Natural killer cell (primary cell): Measurements from ENCODE around the gene NSUN6. TPM values are rescaled to one million over a fixed set of nuclear protein-coding genes. Genes with fewer than 3 reads are reported as not detected.
"Not testable (repeated sequence)": the region's sequence is repeated elsewhere in the genome, so short reads cannot be mapped to it uniquely, and the experiment has no call there.

Experiments
- ATAC-seq, 3 donors: fragments of 150-1000 bp in 2 of 3; fragments of 200-7000 bp in 1 of 3; cut with Tn5 transposase; 1 replicate in 1 of 3; 2 replicates in 2 of 3; pipeline ENCODE4 v1.10.0; 2021; ENCODE audit warnings: mild to moderate bottlenecking in 2 of 3, moderate library complexity in 2 of 3
- DNase-seq, 2 donors: peaks; one replicate each; pipeline versions ENCODE4 v3.0.0 to v3.0.0-alpha.2; 2013 to 2021; ENCODE audit warnings: mixed read lengths in 1 of 2
- H3K27ac ChIP-seq: one replicate; pipeline ENCODE4 v1.5.1; 2013; ENCODE audit warnings: mild to moderate bottlenecking, low read length
- H3K27me3 ChIP-seq: one replicate; pipeline ENCODE4 v1.6.1; 2013; ENCODE audit warnings: low read length; ENCODE audit not compliant: control insufficient read depth, insufficient read depth
- H3K36me3 ChIP-seq: one replicate; pipeline ENCODE4 v1.6.1; 2013; ENCODE audit warnings: low read length; ENCODE audit not compliant: control insufficient read depth, insufficient read depth
- H3K4me1 ChIP-seq: one replicate; pipeline ENCODE4 v1.6.1; 2013; ENCODE audit warnings: low read length; ENCODE audit not compliant: control insufficient read depth, insufficient read depth
- H3K4me3 ChIP-seq: one replicate; pipeline ENCODE4 v1.5.1; 2013; ENCODE audit warnings: low read length
- H3K9me3 ChIP-seq: one replicate; pipeline ENCODE4 v1.6.1; 2013; ENCODE audit warnings: low read length; ENCODE audit not compliant: control insufficient read depth, insufficient read depth
- H3K27ac Mint-ChIP-seq, 2 donors: one replicate each; pipeline ENCODE4 v1.8.0; 2022; ENCODE audit warnings: mild to moderate bottlenecking in 2 of 2, mixed read lengths in 2 of 2, moderate library complexity in 1 of 2
- H3K27me3 Mint-ChIP-seq, 2 donors: one replicate each; pipeline ENCODE4 v1.8.0; 2022; ENCODE audit warnings: low read depth in 2 of 2, mixed read lengths in 2 of 2
- H3K36me3 Mint-ChIP-seq: one replicate; pipeline ENCODE4 v1.8.0; 2022; ENCODE audit warnings: mixed read lengths
- H3K4me1 Mint-ChIP-seq, 2 donors: one replicate each; pipeline ENCODE4 v1.8.0; 2022; ENCODE audit warnings: mixed read lengths in 2 of 2
- H3K4me3 Mint-ChIP-seq: one replicate; pipeline ENCODE4 v1.8.0; 2022; ENCODE audit warnings: mild to moderate bottlenecking, moderate library complexity, mixed read lengths
- H3K9me3 Mint-ChIP-seq, 2 donors: one replicate each; pipeline ENCODE4 v1.8.0; 2022; ENCODE audit warnings: mixed read lengths in 2 of 2
- WGBS: methylation state at CpG from one replicate; pipeline ENCODE4 v1.1.7; 2013; ENCODE audit warnings: missing lambda C conversion rate; ENCODE audit not compliant: insufficient coverage; 5-methylcytosine and 5-hydroxymethylcytosine counted together
- intact Hi-C: fragments of 100-400 bp; cut with micrococcal nuclease; formaldehyde crosslinking; loops from one replicate; pipeline ENCODE4 v1.14.2; 2022
- total RNA-seq, 4 donors: library from RNA; stranded (reverse); fragments of 120-200 nt in 1 of 4; gene quantifications; one replicate each; pipeline versions ENCODE4 v1.2.3 to v1.2.4, GENCODE V29; 2013 to 2022
- TF ChIP-seq, protein P1 (sequence below): fragments of 200-600 bp; IDR thresholded peaks from one replicate; pipeline ENCODE4 v1.8.0; 2022; ENCODE audit warnings: antibody characterized with exemption

The NSUN6 gene
- total RNA-seq, 3 donors from 2014 or later (not counting 1 experiment from before 2014, with no cell fraction given), result 25.7 to 36.9 (median 26.4) TPM

DNA sequence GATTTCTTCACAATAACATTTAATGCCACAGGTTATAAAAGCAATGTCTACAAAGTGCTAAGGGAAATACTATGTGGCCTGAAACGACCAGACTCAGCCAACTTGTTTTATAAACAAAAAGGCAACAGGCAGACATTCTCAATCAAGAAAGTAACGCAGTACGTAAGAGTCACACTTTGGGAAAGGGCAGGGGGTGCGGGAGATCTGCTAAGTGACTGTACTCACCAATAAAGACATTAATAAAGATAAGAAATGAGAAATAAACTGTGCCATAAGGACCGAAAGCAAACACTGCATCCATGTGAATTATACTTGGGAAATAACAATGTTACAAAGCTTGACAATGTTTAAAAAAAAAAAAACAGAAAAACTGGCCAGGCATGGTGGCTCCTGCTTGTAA is 25.5 kb downstream of the NSUN6 start:
- H3K9me3 Mint-ChIP-seq, result no peaks in the 10 kb centered on the region
- peak overlapping the region; percentile 97 for H3K4me3 Mint-ChIP-seq
- WGBS, result 92% methylated on average over 2 of the region's 5 CpGs
- Histone ChIP-seq H3K4me3 (no peak overlapping the region), H3K9me3 (no peaks in the 10 kb centered on the region), H3K4me1 (no peaks in the 10 kb centered on the region), H3K27ac (no peak overlapping the region), H3K36me3 (peaks cover 9% of the 10 kb centered on the region), H3K27me3 (no peaks in the 10 kb centered on the region)
- ATAC-seq (no peak), DNase-seq (no peak)
- TF ChIP-seq, protein P1, sequence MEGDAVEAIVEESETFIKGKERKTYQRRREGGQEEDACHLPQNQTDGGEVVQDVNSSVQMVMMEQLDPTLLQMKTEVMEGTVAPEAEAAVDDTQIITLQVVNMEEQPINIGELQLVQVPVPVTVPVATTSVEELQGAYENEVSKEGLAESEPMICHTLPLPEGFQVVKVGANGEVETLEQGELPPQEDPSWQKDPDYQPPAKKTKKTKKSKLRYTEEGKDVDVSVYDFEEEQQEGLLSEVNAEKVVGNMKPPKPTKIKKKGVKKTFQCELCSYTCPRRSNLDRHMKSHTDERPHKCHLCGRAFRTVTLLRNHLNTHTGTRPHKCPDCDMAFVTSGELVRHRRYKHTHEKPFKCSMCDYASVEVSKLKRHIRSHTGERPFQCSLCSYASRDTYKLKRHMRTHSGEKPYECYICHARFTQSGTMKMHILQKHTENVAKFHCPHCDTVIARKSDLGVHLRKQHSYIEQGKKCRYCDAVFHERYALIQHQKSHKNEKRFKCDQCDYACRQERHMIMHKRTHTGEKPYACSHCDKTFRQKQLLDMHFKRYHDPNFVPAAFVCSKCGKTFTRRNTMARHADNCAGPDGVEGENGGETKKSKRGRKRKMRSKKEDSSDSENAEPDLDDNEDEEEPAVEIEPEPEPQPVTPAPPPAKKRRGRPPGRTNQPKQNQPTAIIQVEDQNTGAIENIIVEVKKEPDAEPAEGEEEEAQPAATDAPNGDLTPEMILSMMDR, result no peak
- H3K27me3 Mint-ChIP-seq, result no peaks in the 10 kb centered on the region
- intact Hi-C loops, result no loop called here
- peaks cover 12 to 18% of the 10 kb centered on the region in 2 donors for H3K4me1 Mint-ChIP-seq
- no peaks in the 10 kb centered on the region for H3K36me3 Mint-ChIP-seq
- peak overlapping the region in 1 of 2 donors; percentile 73 for H3K27ac Mint-ChIP-seq

DNA sequence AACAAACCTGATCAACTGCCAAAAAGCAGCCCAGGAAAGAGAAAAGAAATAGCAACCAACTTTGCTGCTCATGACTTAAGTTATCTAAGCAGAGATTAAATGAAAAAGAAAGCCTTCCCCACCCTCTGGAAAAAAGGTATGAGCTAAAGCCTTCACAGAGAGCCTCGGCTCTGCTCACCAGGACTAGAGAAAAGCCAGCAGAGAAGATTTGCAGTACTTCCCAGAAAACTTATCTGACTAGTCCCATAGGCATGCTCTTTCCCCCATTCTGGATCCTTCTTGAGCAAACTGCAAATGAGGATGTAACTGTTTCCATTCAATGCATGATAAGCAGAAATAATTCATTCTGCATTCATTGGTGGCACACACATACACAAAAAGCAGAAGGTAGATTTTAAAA is 27.7 kb downstream of the NSUN6 start:
- H3K4me1 ChIP-seq, H3K4me3 ChIP-seq, intact Hi-C loops, H3K27ac ChIP-seq, ATAC-seq, DNase-seq, H3K9me3 ChIP-seq, H3K4me3 Mint-ChIP-seq, H3K27me3 ChIP-seq, H3K36me3 Mint-ChIP-seq, H3K27me3 Mint-ChIP-seq, H3K9me3 Mint-ChIP-seq, H3K27ac Mint-ChIP-seq: not testable (repeated sequence)
- H3K36me3 ChIP-seq, result peaks cover 11% of the 10 kb centered on the region
- H3K4me1 Mint-ChIP-seq, result peaks cover 12 to 18% of the 10 kb centered on the region in 2 donors
- 100% methylated on average over 1 of the region's 1 CpG for WGBS

- ATAC-seq (no peak), DNase-seq (no peak)
- Mint-ChIP-seq H3K36me3 (peaks cover 5% of the 10 kb centered on the region), H3K9me3 (no peaks in the 10 kb centered on the region), H3K4me3 (no peak overlapping the region), H3K27me3 (no peaks in the 10 kb centered on the region), H3K4me1 (no peaks in the 10 kb centered on the region), H3K27ac (no peak overlapping the region)
- H3K9me3 ChIP-seq, result no peaks in the 10 kb centered on the region
- TF ChIP-seq, protein P1, result no peak
- no peak overlapping the region for H3K27ac ChIP-seq
- H3K4me3 ChIP-seq, result no peak overlapping the region
- H3K36me3 ChIP-seq, result peaks cover 13% of the 10 kb centered on the region
- intact Hi-C loops, result no loop called here
- no peaks in the 10 kb centered on the region for H3K4me1 ChIP-seq
- no peaks in the 10 kb centered on the region for H3K27me3 ChIP-seq
Observed at GRCh38 chr10:18620856-18621255, 30.5 kb downstream of the NSUN6 start.

DNA sequence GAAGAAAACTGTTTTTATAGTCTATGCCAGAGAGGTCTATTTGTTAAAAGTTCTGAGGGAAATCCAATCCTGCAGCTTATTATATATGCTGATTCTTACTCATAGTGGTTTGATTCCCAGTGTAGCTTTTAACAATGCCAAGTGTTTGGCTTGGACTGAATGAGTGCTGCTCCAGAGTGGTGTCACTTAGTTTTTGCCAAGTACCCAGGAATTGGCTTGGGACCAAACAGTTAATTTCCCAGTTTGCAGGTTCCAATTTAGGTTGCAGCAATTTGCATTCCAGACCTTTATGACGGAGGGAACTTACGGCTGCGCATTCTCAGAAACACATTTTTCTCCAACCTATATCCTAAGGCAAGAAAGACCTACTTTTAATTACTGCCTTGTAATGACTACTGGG is 32.4 kb downstream of the NSUN6 start:
- H3K36me3 ChIP-seq, result peaks cover 17% of the 10 kb centered on the region
- no peaks in the 10 kb centered on the region for H3K27me3 ChIP-seq
- Mint-ChIP-seq H3K27me3 (no peaks in the 10 kb centered on the region), H3K4me3 (no peak overlapping the region), H3K27ac (no peak overlapping the region), H3K36me3 (peaks cover 5% of the 10 kb centered on the region), H3K4me1 (no peaks in the 10 kb centered on the region), H3K9me3 (no peaks in the 10 kb centered on the region)
- ATAC-seq, result no peak
- H3K9me3 ChIP-seq, result no peaks in the 10 kb centered on the region
- no peaks in the 10 kb centered on the region for H3K4me1 ChIP-seq
- TF ChIP-seq, protein P1, result no peak
- H3K27ac ChIP-seq, result no peak overlapping the region
- 95% methylated on average over 3 of the region's 3 CpGs for WGBS
- intact Hi-C loops, result no loop called here
- H3K4me3 ChIP-seq, result no peak overlapping the region
- DNase-seq, result no peak
